HepG2 (cell line): ENCODE measurements around the gene GNMT. TPM values are rescaled to one million over a fixed set of nuclear protein-coding genes. Genes with fewer than 3 reads are reported as not detected.

Experiments
- ARID4A ChIP-seq: sonication (generic); formaldehyde crosslinking; IDR thresholded peaks from 2 replicates; pipeline ENCODE4 v1.5.0; 2020; ENCODE audit warnings: mild to moderate bottlenecking, missing genetic modification reagents, borderline replicate concordance
- CAMTA2 ChIP-seq: sonication (generic); formaldehyde crosslinking; IDR thresholded peaks from 2 replicates; pipeline ENCODE4 v1.4.0; 2020; ENCODE audit warnings: mild to moderate bottlenecking, missing genetic modification reagents, borderline replicate concordance
- CSRNP1 ChIP-seq: sonication (generic); formaldehyde crosslinking; IDR thresholded peaks from 2 replicates; pipeline ENCODE4 v1.8.1; 2023; ENCODE audit warnings: mild to moderate bottlenecking, missing genetic modification reagents
- EED ChIP-seq: sonication (generic); formaldehyde crosslinking; IDR thresholded peaks from 2 replicates; pipeline ENCODE4 v1.5.0; 2020; ENCODE audit warnings: mild to moderate bottlenecking, missing genetic modification reagents
- EP300 ChIP-seq, 3 experiments: sonication (generic) in 1 of 3; formaldehyde crosslinking in 1 of 3; IDR thresholded peaks; 2 replicates each; pipeline versions ENCODE4 v1.5.1 to v1.6.1; 2011 to 2020; ENCODE audit warnings: low read depth in 2 of 3, low read length in 2 of 3, borderline replicate concordance in 1 of 3, improper control_type of control experiment in 1 of 3, mild to moderate bottlenecking in 1 of 3, missing genetic modification reagents in 1 of 3, moderate library complexity in 1 of 3
- ESRRA ChIP-seq: sonication (generic); formaldehyde crosslinking; IDR thresholded peaks from 2 replicates; pipeline ENCODE4 v1.5.1; 2020; ENCODE audit warnings: mild to moderate bottlenecking, low read depth, missing genetic modification reagents
- ETS1 ChIP-seq: sonication (generic); formaldehyde crosslinking; IDR thresholded peaks from 2 replicates; pipeline ENCODE4 v1.4.0; 2020; ENCODE audit warnings: missing genetic modification reagents
- FOXP1 ChIP-seq, 2 experiments: fragments of 450-650 bp in 1 of 2; IDR thresholded peaks; 2 replicates each; pipeline ENCODE4 v1.6.1; 2017 to 2018; ENCODE audit warnings: antibody characterized with exemption in 1 of 2
- GATAD2A ChIP-seq: IDR thresholded peaks from 2 replicates; pipeline ENCODE4 v1.6.1; 2016
- GPN1 ChIP-seq: sonication (generic); formaldehyde crosslinking; IDR thresholded peaks from 2 replicates; pipeline ENCODE4 v1.5.1; 2020; ENCODE audit warnings: missing genetic modification reagents, borderline replicate concordance
- HDAC1 ChIP-seq: sonication (generic); formaldehyde crosslinking; IDR thresholded peaks from 2 replicates; pipeline ENCODE4 v1.5.1; 2020; ENCODE audit warnings: mild to moderate bottlenecking, missing genetic modification reagents
- IRF2 ChIP-seq: IDR thresholded peaks from 2 replicates; pipeline ENCODE4 v1.6.1; 2018; ENCODE audit warnings: missing genetic modification reagents, missing compliant biosample characterization
- KAT8 ChIP-seq: IDR thresholded peaks from 2 replicates; pipeline ENCODE4 v1.6.1; 2016; ENCODE audit warnings: missing genetic modification reagents, missing compliant biosample characterization
- NCOA2 ChIP-seq: sonication (generic); formaldehyde crosslinking; IDR thresholded peaks from 2 replicates; pipeline ENCODE4 v1.8.0; 2022; ENCODE audit warnings: inconsistent platforms
- PITX1 ChIP-seq: sonication (generic); formaldehyde crosslinking; IDR thresholded peaks from 2 replicates; pipeline ENCODE4 v1.5.1; 2020; ENCODE audit warnings: mild to moderate bottlenecking, missing genetic modification reagents
- PTBP1 ChIP-seq: fragments of 200-400 bp; formaldehyde crosslinking; IDR thresholded peaks from 2 replicates; pipeline ENCODE4 v1.6.1; 2018; ENCODE audit warnings: low read length, low read depth; ENCODE audit not compliant: poor library complexity, severe bottlenecking
- SAP130 ChIP-seq: IDR thresholded peaks from 2 replicates; pipeline ENCODE4 v1.6.1; 2016; ENCODE audit warnings: low read depth
- SOX6 ChIP-seq, 2 experiments: fragments of 450-650 bp in 1 of 2; sonication (generic) in 1 of 2; formaldehyde crosslinking in 1 of 2; IDR thresholded peaks; 2 replicates each; pipeline versions ENCODE4 v1.4.0 to v1.6.1; 2017 to 2020; ENCODE audit warnings: antibody characterized with exemption in 1 of 2, mild to moderate bottlenecking in 1 of 2, missing genetic modification reagents in 1 of 2
- TARDBP ChIP-seq: sonication (generic); formaldehyde crosslinking; IDR thresholded peaks from 2 replicates; pipeline ENCODE4 v1.8.0; 2022; ENCODE audit warnings: mild to moderate bottlenecking, missing genetic modification reagents
- WIZ ChIP-seq: sonication (generic); formaldehyde crosslinking; IDR thresholded peaks from 2 replicates; pipeline ENCODE4 v1.5.1; 2020; ENCODE audit warnings: mild to moderate bottlenecking, missing genetic modification reagents
- XBP1 ChIP-seq: sonication (generic); formaldehyde crosslinking; IDR thresholded peaks from 2 replicates; pipeline ENCODE4 v1.5.0; 2020; ENCODE audit warnings: missing genetic modification reagents
- ZMYM3 ChIP-seq: sonication (generic); formaldehyde crosslinking; IDR thresholded peaks from 2 replicates; pipeline ENCODE4 v1.5.1; 2020; ENCODE audit warnings: mild to moderate bottlenecking, missing genetic modification reagents
- ZNF430 ChIP-seq: sonication (generic); formaldehyde crosslinking; IDR thresholded peaks from 2 replicates; pipeline ENCODE4 v1.9.0; 2021; ENCODE audit warnings: mild to moderate bottlenecking, missing genetic modification reagents
- ZNF781 ChIP-seq: sonication (generic); formaldehyde crosslinking; IDR thresholded peaks from 2 replicates; pipeline ENCODE4 v1.5.1; 2020; ENCODE audit warnings: borderline replicate concordance, mild to moderate bottlenecking, missing genetic modification reagents; ENCODE audit errors: not compliant biosample characterization
- polyA plus RNA-seq, 8 experiments: library from polyadenylated mRNA; depleted of rRNA in 3 of 8; stranded (reverse) in 7 of 8; unstranded in 1 of 8; fragments of >200 nt; fragmentation: Illumina TruSeq in 4 of 8; extraction: Trizol in 4 of 8; gene quantifications; 2 replicates each; pipeline versions ENCODE4 v1.2.1 to v1.2.3, GENCODE V29; 2011 to 2016; ENCODE audit warnings: low read depth in 4 of 8, missing spikeins in 1 of 8, mixed read lengths in 1 of 8; ENCODE audit not compliant: insufficient read depth in 1 of 8
- total RNA-seq, 5 experiments: library from RNA; depleted of rRNA; stranded (reverse); fragments of >200 nt; fragmentation: Illumina TruSeq; extraction: Trizol; gene quantifications; 2 replicates each; pipeline ENCODE4 v1.2.3, GENCODE V29; 2016; ENCODE audit warnings: low read depth in 1 of 5

The GNMT gene
- total and polyA plus RNA-seq, 2 of the 13 experiments (the other 11 are each of a cell fraction or from before 2014, with no cell fraction given) = 2.8 to 7.0 TPM

GRCh38 chr6:42969934-42970333, 9.4 kb downstream of the GNMT start (continued):
- no peak for TF ChIP-seq XBP1 (CRISPR knock-in tag)
- TF ChIP-seq TARDBP = peak; percentile 65
- TF ChIP-seq CSRNP1 (CRISPR knock-in tag) = 0 out of 2 replicates have a peak, but pooled peaks have one; percentile 40
- TF ChIP-seq PITX1 (CRISPR knock-in tag) = 0 out of 2 replicates have a peak, but pooled peaks have one; percentile 23
- no peak for TF ChIP-seq FOXP1 (IDR thresholded peaks at IDR 0.05)
- peak; percentile 47; the same call in 1 of the 2 replicates for TF ChIP-seq FOXP1 (CRISPR knock-in tag; IDR thresholded peaks at IDR 0.05)
- TF ChIP-seq GATAD2A = peak; percentile 82
- TF ChIP-seq ETS1 (CRISPR knock-in tag) = no peak
- TF ChIP-seq PTBP1 = no peak
- TF ChIP-seq ESRRA (CRISPR knock-in tag) = peak; percentile 76; the same call in 1 of the 2 replicates
- TF ChIP-seq NCOA2 (CRISPR knock-in tag) = 0 out of 2 replicates have a peak, but pooled peaks have one; percentile 51
- TF ChIP-seq SAP130 = 0 out of 2 replicates have a peak, but pooled peaks have one; percentile 39
- TF ChIP-seq EP300 (IDR thresholded peaks at IDR 0.05; ENCODE audit: low read depth in 2 of 2, low read length in 2 of 2) = peak in 1 of 2 experiments; percentile 80; a peak in 2 of 4 replicates
- no peak for TF ChIP-seq EP300 (CRISPR knock-in tag; IDR thresholded peaks at IDR 0.05; ENCODE audit: borderline replicate concordance)
- 0 out of 2 replicates have a peak, but pooled peaks have one; percentile 18 for TF ChIP-seq ZNF430 (CRISPR knock-in tag)
- TF ChIP-seq HDAC1 = 0 out of 2 replicates have a peak, but pooled peaks have one; percentile 34
- no peak for TF ChIP-seq EED (CRISPR knock-in tag)
- peak; percentile 21 for TF ChIP-seq ZNF781 (CRISPR knock-in tag)
- peak; percentile 44; the same call in 1 of the 2 replicates for TF ChIP-seq ARID4A (CRISPR knock-in tag)
- 0 out of 2 replicates have a peak, but pooled peaks have one; percentile 45 for TF ChIP-seq IRF2 (CRISPR knock-in tag)
- TF ChIP-seq GPN1 (CRISPR knock-in tag) = no peak
- TF ChIP-seq CAMTA2 (CRISPR knock-in tag) = no peak
- TF ChIP-seq SOX6 (IDR thresholded peaks at IDR 0.05) = no peak
- TF ChIP-seq SOX6 (CRISPR knock-in tag; IDR thresholded peaks at IDR 0.05) = peak; percentile 48; the same call in 1 of the 2 replicates
- peak; percentile 46; the same call in 1 of the 2 replicates for TF ChIP-seq ZMYM3
- TF ChIP-seq KAT8 (CRISPR knock-in tag) = 0 out of 2 replicates have a peak, but pooled peaks have one; percentile 53
- TF ChIP-seq WIZ = no peak
